WTC11 (cell line): ENCODE results near the gene FSTL4. TPM values are rescaled to one million over a fixed set of nuclear protein-coding genes. Genes with fewer than 3 reads are reported as not detected.

Experiments used
- ATAC-seq: fragments of 200-7000 bp; cut with Tn5 transposase; 2 replicates; pipeline ENCODE4 v1.10.0; 2021; ENCODE audit warnings: mild to moderate bottlenecking, moderate library complexity
- CTCF ChIA-PET: fragments of 300-600 bp; sonication (Branson Sonifier 250); formaldehyde crosslinking; loops from one replicate; lab custom pipeline; 2021; ENCODE audit warnings: antibody characterized with exemption; lab: Charles Lee
- POLR2A ChIA-PET: fragments of 350-600 bp; sonication (Branson Sonifier 250); formaldehyde crosslinking; loops from one replicate; lab custom pipeline; 2021; ENCODE audit warnings: antibody characterized with exemption; lab: Charles Lee
- DNase-seq: peaks from one replicate; pipeline ENCODE4 v3.0.0; 2021; ENCODE audit warnings: low spot score
- H3K27ac Mint-ChIP-seq: 2 replicates; pipeline ENCODE4 v1.8.0; 2021; ENCODE audit warnings: mixed read lengths
- H3K27me3 Mint-ChIP-seq: 2 replicates; pipeline ENCODE4 v1.8.0; 2021; ENCODE audit warnings: low read depth, mild to moderate bottlenecking, moderate library complexity, mixed read lengths
- H3K36me3 Mint-ChIP-seq: 2 replicates; pipeline ENCODE4 v1.8.0; 2021; ENCODE audit warnings: mixed read lengths
- H3K4me1 Mint-ChIP-seq: 2 replicates; pipeline ENCODE4 v1.8.0; 2022; ENCODE audit warnings: mixed read lengths
- H3K4me3 Mint-ChIP-seq: 2 replicates; pipeline ENCODE4 v1.8.0; 2021; ENCODE audit warnings: mild to moderate bottlenecking, moderate library complexity, mixed read lengths
- H3K9me3 Mint-ChIP-seq: 2 replicates; pipeline ENCODE4 v1.8.0; 2021; ENCODE audit warnings: mixed read lengths
- AR ChIP-seq: fragments of 250-450 bp; sonication (Bioruptor Pico); IDR thresholded peaks from 2 replicates; pipeline ENCODE4 v1.9.0; 2021; ENCODE audit warnings: mild to moderate bottlenecking
- ARID4B ChIP-seq: sonication (generic); formaldehyde crosslinking; IDR thresholded peaks from 2 replicates; pipeline ENCODE4 v1.8.0; 2023; ENCODE audit warnings: missing genetic modification reagents, mild to moderate bottlenecking, borderline replicate concordance
- ATF3 ChIP-seq: sonication (generic); formaldehyde crosslinking; conservative IDR thresholded peaks from 2 replicates; pipeline ENCODE4 v1.8.1; 2022; ENCODE audit warnings: mild to moderate bottlenecking, missing genetic modification reagents
- CTCF ChIP-seq: fragments of 200-600 bp; IDR thresholded peaks from 2 replicates; pipeline ENCODE4 v1.8.0; 2022; ENCODE audit warnings: antibody characterized with exemption
- ELF4 ChIP-seq: sonication (generic); formaldehyde crosslinking; IDR thresholded peaks from 2 replicates; pipeline ENCODE4 v1.8.1; 2022; ENCODE audit warnings: low read depth, mild to moderate bottlenecking, moderate library complexity, missing genetic modification reagents
- ERG ChIP-seq: fragments of 250-450 bp; sonication (Bioruptor Pico); IDR thresholded peaks from 2 replicates; pipeline ENCODE4 v1.8.0; 2021; ENCODE audit warnings: mild to moderate bottlenecking
- FOXP1 ChIP-seq: sonication (generic); formaldehyde crosslinking; IDR thresholded peaks from 2 replicates; pipeline ENCODE4 v1.8.0; 2022; ENCODE audit warnings: missing genetic modification reagents, mild to moderate bottlenecking, moderate library complexity, borderline replicate concordance
- JUN ChIP-seq: sonication (generic); formaldehyde crosslinking; IDR thresholded peaks from 2 replicates; pipeline ENCODE4 v1.8.0; 2023; ENCODE audit warnings: mild to moderate bottlenecking, missing genetic modification reagents
- KAT7 ChIP-seq: sonication (generic); formaldehyde crosslinking; IDR thresholded peaks from 2 replicates; pipeline ENCODE4 v1.8.1; 2023; ENCODE audit warnings: missing genetic modification reagents, mild to moderate bottlenecking, borderline replicate concordance
- MLX ChIP-seq: sonication (generic); formaldehyde crosslinking; IDR thresholded peaks from 2 replicates; pipeline ENCODE4 v1.8.1; 2023; ENCODE audit warnings: mild to moderate bottlenecking, missing genetic modification reagents, moderate library complexity
- MXD4 ChIP-seq: fragments of 250-450 bp; sonication (Bioruptor Pico); IDR thresholded peaks from 2 replicates; pipeline ENCODE4 v1.8.0; 2021; ENCODE audit warnings: mild to moderate bottlenecking, moderate library complexity, borderline replicate concordance
- NFATC4 ChIP-seq: fragments of 250-450 bp; sonication (Bioruptor Pico); IDR thresholded peaks from 2 replicates; pipeline ENCODE4 v1.9.0; 2021; ENCODE audit warnings: mild to moderate bottlenecking
- NFE2L1 ChIP-seq: sonication (generic); formaldehyde crosslinking; IDR thresholded peaks from 2 replicates; pipeline ENCODE4 v1.8.1; 2023; ENCODE audit warnings: missing genetic modification reagents
- NR1H2 ChIP-seq: sonication (generic); formaldehyde crosslinking; IDR thresholded peaks from 2 replicates; pipeline ENCODE4 v1.9.0; 2021; ENCODE audit warnings: mild to moderate bottlenecking, moderate library complexity, missing genetic modification reagents
- NR2C2 ChIP-seq: sonication (generic); formaldehyde crosslinking; IDR thresholded peaks from 2 replicates; pipeline ENCODE4 v1.8.0; 2022; ENCODE audit warnings: mild to moderate bottlenecking, missing genetic modification reagents
- OVOL2 ChIP-seq: fragments of 250-450 bp; sonication (Bioruptor Pico); IDR thresholded peaks from 2 replicates; pipeline ENCODE4 v1.9.0; 2021; ENCODE audit warnings: mild to moderate bottlenecking, borderline replicate concordance
- RELA ChIP-seq: sonication (generic); formaldehyde crosslinking; IDR thresholded peaks from 2 replicates; pipeline ENCODE4 v1.8.1; 2022; ENCODE audit warnings: missing genetic modification reagents, mild to moderate bottlenecking, borderline replicate concordance
- SMAD3 ChIP-seq: sonication (generic); formaldehyde crosslinking; IDR thresholded peaks from 2 replicates; pipeline ENCODE4 v1.8.0; 2022; ENCODE audit warnings: missing genetic modification reagents, mild to moderate bottlenecking, borderline replicate concordance
- TEAD1 ChIP-seq: sonication (generic); formaldehyde crosslinking; IDR thresholded peaks from 2 replicates; pipeline ENCODE4 v1.8.0; 2022; ENCODE audit warnings: mild to moderate bottlenecking, missing genetic modification reagents
- TEAD4 ChIP-seq: sonication (generic); formaldehyde crosslinking; IDR thresholded peaks from 2 replicates; pipeline ENCODE4 v1.8.0; 2022; ENCODE audit warnings: mild to moderate bottlenecking, missing genetic modification reagents
- USF1 ChIP-seq: sonication (generic); formaldehyde crosslinking; IDR thresholded peaks from 2 replicates; pipeline ENCODE4 v1.8.0; 2022; ENCODE audit warnings: mild to moderate bottlenecking, missing genetic modification reagents
- ZBTB43 ChIP-seq: sonication (generic); formaldehyde crosslinking; IDR thresholded peaks from 2 replicates; pipeline ENCODE4 v1.8.1; 2023; ENCODE audit warnings: mild to moderate bottlenecking, missing genetic modification reagents
- total RNA-seq: library from RNA; stranded (reverse); gene quantifications from 3 replicates; pipeline ENCODE4 v1.2.3, GENCODE V29; 2021

The FSTL4 gene
- total RNA-seq, 1 experiment from 2014 or later: 6.1 TPM

- TF ChIP-seq USF1 (CRISPR knock-in tag) (no peak), NR1H2 (CRISPR knock-in tag) (no peak), MLX (CRISPR knock-in tag) (no peak), ZBTB43 (no peak), NR2C2 (CRISPR knock-in tag) (no peak), ATF3 (CRISPR knock-in tag) (no peak)
Measured at GRCh38 chr5:133434336-133434735, 178.0 kb downstream of the FSTL4 start (continued).

- Mint-ChIP-seq H3K27me3 (no peaks in the 10 kb centered on the region), H3K27ac (no peak overlapping the region), H3K9me3 (no peaks in the 10 kb centered on the region), H3K36me3 (no peaks in the 10 kb centered on the region), H3K4me1 (0 out of 2 replicates have a peak, but pooled peaks cover 3% of the 10 kb centered on the region), H3K4me3 (no peak overlapping the region)
- ChIA-PET CTCF (interaction anchor here (1.8 to 3.1 kb wide), 3 partner anchors 10 to 27 kb away, joined by 4 to 18 read pairs (median 17); no protein-coding TSS in a partner anchor), POLR2A (no interaction called here)
- DNase-seq: no peak
- ATAC-seq: peak; percentile 44
- no peak for TF ChIP-seq MXD4 (CRISPR knock-in tag)
- TF ChIP-seq SMAD3: no peak
- no peak for TF ChIP-seq ERG
- no peak for TF ChIP-seq TEAD1
- TF ChIP-seq ATF3 (CRISPR knock-in tag): no peak
- no peak for TF ChIP-seq NFATC4 (CRISPR knock-in tag)
- TF ChIP-seq JUN (CRISPR knock-in tag): no peak
- no peak for TF ChIP-seq CTCF
- no peak for TF ChIP-seq AR (CRISPR knock-in tag)
- TF ChIP-seq ELF4 (CRISPR knock-in tag): no peak
- no peak for TF ChIP-seq ARID4B (CRISPR knock-in tag)
- TF ChIP-seq FOXP1 (CRISPR knock-in tag): no peak
- no peak for TF ChIP-seq KAT7 (CRISPR knock-in tag)
- no peak for TF ChIP-seq NR1H2 (CRISPR knock-in tag)
- no peak for TF ChIP-seq NFE2L1 (CRISPR knock-in tag)
- no peak for TF ChIP-seq TEAD4 (CRISPR knock-in tag)
- TF ChIP-seq OVOL2: no peak
- TF ChIP-seq RELA (CRISPR knock-in tag): no peak
Measured at GRCh38 chr5:133433641-133434040, 178.7 kb downstream of the FSTL4 start.
